Camera-type eye (tissue), 1 donor: ENCODE data around the gene OR2G3. TPM values are rescaled to one million over a fixed set of nuclear protein-coding genes. Genes with fewer than 3 reads are reported as not detected.

Experiments
- total RNA-seq: library from RNA; depleted of rRNA; stranded (reverse); fragments of >200 nt; gene quantifications from one replicate; pipeline ENCODE4 v1.2.3, GENCODE V29; 2014

OR2G3 gene
- total RNA-seq, result not detected

DNA sequence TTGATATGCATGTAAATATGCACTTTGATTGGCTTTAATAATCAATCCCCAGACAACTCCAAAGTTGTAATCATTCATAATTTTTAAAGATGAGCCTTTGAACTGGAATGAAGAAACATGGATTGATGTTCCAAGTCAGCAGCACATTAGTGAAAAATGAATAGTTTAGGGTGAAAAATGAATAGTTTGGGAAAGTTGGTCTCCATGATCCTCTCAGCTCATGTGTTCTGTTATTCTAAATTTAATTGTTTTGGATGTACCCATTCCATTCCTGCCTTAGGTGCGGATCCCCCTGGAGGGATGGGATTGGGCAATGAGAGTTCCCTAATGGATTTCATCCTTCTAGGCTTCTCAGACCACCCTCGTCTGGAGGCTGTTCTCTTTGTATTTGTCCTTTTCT lies at the start of gene OR2G3:
TSS of gene OR2G3 (plus strand) at position 301 of the 400 bp plus-strand sequence. CDS start at position 301, 0 bp downstream.

DNA sequence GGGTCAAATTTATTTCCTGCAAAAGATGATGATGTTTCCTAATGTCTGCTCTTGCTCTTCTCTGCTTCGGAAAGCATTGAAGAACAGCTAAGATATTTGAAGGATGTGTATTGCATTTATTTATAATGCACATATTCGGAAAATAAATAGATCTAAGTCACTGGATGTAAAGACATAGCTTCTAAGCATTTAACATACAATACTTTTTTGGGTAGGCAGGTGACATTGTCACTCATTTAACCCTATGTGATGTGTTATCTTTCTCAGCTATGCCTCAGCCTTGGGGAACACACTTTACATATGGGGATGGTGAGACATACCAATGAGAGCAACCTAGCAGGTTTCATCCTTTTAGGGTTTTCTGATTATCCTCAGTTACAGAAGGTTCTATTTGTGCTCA lies 17.3 kb upstream of the OR2G3 start, which contains the start of gene OR2G2:
TSS of gene OR2G2 (plus strand) at position 301 of the 400 bp plus-strand sequence. CDS start at position 301, 0 bp downstream.

Other genes starting within 250 kb of the OR2G3 start
- gene NLRP3, start 189.4 kb upstream of the OR2G3 start, total RNA-seq, result 2.2 TPM
- gene OR2B11, start 147.5 kb upstream of the OR2G3 start, total RNA-seq, result not detected
- gene OR2C3, start 69.1 kb upstream of the OR2G3 start, total RNA-seq, result not detected
- gene GCSAML, start 56.5 kb upstream of the OR2G3 start, total RNA-seq, result 0.82 TPM
- not detected for gene OR2G2, start 17.2 kb upstream of the OR2G3 start, total RNA-seq
- not detected for gene OR13G1, start 74.2 kb downstream of the OR2G3 start, total RNA-seq
- not detected for gene OR6F1, start 111.1 kb downstream of the OR2G3 start, total RNA-seq
- gene OR14K1, start 133.0 kb downstream of the OR2G3 start, total RNA-seq, result not detected
- not detected for gene OR14A2, start 142.6 kb downstream of the OR2G3 start, total RNA-seq
- not detected for gene OR1C1, start 155.0 kb downstream of the OR2G3 start, total RNA-seq
- not detected for gene OR14A16, start 218.5 kb downstream of the OR2G3 start, total RNA-seq
- not detected for gene OR11L1, start 236.3 kb downstream of the OR2G3 start, total RNA-seq